NCI-H510A treated with DMSO at 0.1 percent for 48 hours (cell line): Measurements from ENCODE around the gene LDB2.

Experiments used
- DNase-seq: peaks from one replicate; lab custom pipeline; 2025; lab: John Stamatoyannopoulos, UW

LDB2 gene

GRCh38 chr4:16483540-16483939 is 414.9 kb downstream of the LDB2 start:
- no peak for DNase-seq

GRCh38 chr4:16480011-16480410 is 418.4 kb downstream of the LDB2 start:
- no peak for DNase-seq

- DNase-seq = no peak
Observed at GRCh38 chr4:16472537-16472936, 425.9 kb downstream of the LDB2 start.

GRCh38 chr4:16467061-16467460 is 431.4 kb downstream of the LDB2 start:
- DNase-seq = no peak

- no peak for DNase-seq
Observed at GRCh38 chr4:16466581-16466980, 431.9 kb downstream of the LDB2 start.

GRCh38 chr4:16464651-16465050 is 433.8 kb downstream of the LDB2 start:
- DNase-seq = no peak

GRCh38 chr4:16462656-16463055 is 435.8 kb downstream of the LDB2 start:
- no peak for DNase-seq

- DNase-seq = no peak
Observed at GRCh38 chr4:16461362-16461761, 437.1 kb downstream of the LDB2 start.

GRCh38 chr4:16457944-16458343 is 440.5 kb downstream of the LDB2 start:
- DNase-seq = no peak
